CD4-positive, CD25-positive, alpha-beta regulatory T cell (primary cell): ENCODE measurements around the gene PTPRG. TPM values are rescaled to one million over a fixed set of nuclear protein-coding genes. Genes with fewer than 3 reads are reported as not detected.

Experiments
- ATAC-seq, 2 donors: fragments of 150-1000 bp; cut with Tn5 transposase; one replicate each; pipeline ENCODE4 v1.10.0; 2021; ENCODE audit warnings: low read depth in 2 of 2, moderate number of reproducible peaks in 2 of 2, moderate library complexity in 1 of 2
- DNase-seq, 3 donors: peaks; one replicate each; pipeline versions ENCODE4 v3.0.0 to v3.0.0-alpha.2; 2012 to 2022; ENCODE audit warnings: mixed read lengths in 1 of 3
- H3K27ac ChIP-seq: one replicate; pipeline ENCODE4 v1.7.0; 2013; ENCODE audit warnings: mild to moderate bottlenecking, low read length; ENCODE audit not compliant: insufficient read depth, poor library complexity, severe bottlenecking
- H3K27me3 ChIP-seq: one replicate; pipeline ENCODE4 v1.7.0; 2013; ENCODE audit warnings: low read length; ENCODE audit not compliant: control insufficient read depth, insufficient read depth
- H3K36me3 ChIP-seq: one replicate; pipeline ENCODE4 v1.7.0; 2013; ENCODE audit warnings: mild to moderate bottlenecking, low read length, moderate library complexity; ENCODE audit not compliant: control insufficient read depth, insufficient read depth
- H3K4me1 ChIP-seq: 2 replicates; pipeline ENCODE4 v1.7.0; 2013; ENCODE audit warnings: mild to moderate bottlenecking, low read length; ENCODE audit not compliant: insufficient read depth, control insufficient read depth, poor library complexity, severe bottlenecking
- H3K4me3 ChIP-seq: one replicate; pipeline ENCODE4 v1.7.0; 2013; ENCODE audit warnings: low read depth, mild to moderate bottlenecking, low read length, moderate library complexity
- H3K9me3 ChIP-seq, 2 experiments: 1 replicate in 1 of 2; 2 replicates in 1 of 2; pipeline ENCODE4 v1.7.0; 2013; ENCODE audit warnings: low read length in 2 of 2, mild to moderate bottlenecking in 1 of 2, moderate library complexity in 1 of 2; ENCODE audit not compliant: control insufficient read depth in 2 of 2
- H3K27ac Mint-ChIP-seq, 3 donors: one replicate each; pipeline ENCODE4 v1.8.0; 2020 to 2022; ENCODE audit warnings: mild to moderate bottlenecking in 3 of 3, mixed read lengths in 3 of 3, moderate library complexity in 2 of 3
- H3K27me3 Mint-ChIP-seq: one replicate; pipeline ENCODE4 v1.8.0; 2022; ENCODE audit warnings: mild to moderate bottlenecking, mixed read lengths
- H3K36me3 Mint-ChIP-seq: one replicate; pipeline ENCODE4 v1.8.0; 2020; ENCODE audit warnings: mixed read lengths
- H3K4me1 Mint-ChIP-seq, 4 donors: one replicate each; pipeline ENCODE4 v1.8.0; 2020 to 2022; ENCODE audit warnings: mixed read lengths in 4 of 4, mild to moderate bottlenecking in 1 of 4
- H3K4me3 Mint-ChIP-seq, 4 donors: one replicate each; pipeline ENCODE4 v1.8.0; 2020 to 2022; ENCODE audit warnings: mild to moderate bottlenecking in 4 of 4, mixed read lengths in 4 of 4, moderate library complexity in 3 of 4
- H3K9me3 Mint-ChIP-seq, 7 donors: one replicate each; pipeline ENCODE4 v1.8.0; 2020 to 2022; ENCODE audit warnings: mixed read lengths in 7 of 7, mild to moderate bottlenecking in 3 of 7, moderate library complexity in 2 of 7
- polyA plus RNA-seq, 4 donors: library from polyadenylated mRNA; unstranded; fragments of 300-500 nt; fragmentation: Illumina TruSeq; gene quantifications; one replicate each; pipeline ENCODE4 v1.2.3, GENCODE V29; 2021
- total RNA-seq: library from RNA; stranded (reverse); gene quantifications from one replicate; pipeline ENCODE4 v1.2.3, GENCODE V29; 2022

Gene PTPRG
- total and polyA plus RNA-seq, 5 donors from 2014 or later, result not detected

DNA sequence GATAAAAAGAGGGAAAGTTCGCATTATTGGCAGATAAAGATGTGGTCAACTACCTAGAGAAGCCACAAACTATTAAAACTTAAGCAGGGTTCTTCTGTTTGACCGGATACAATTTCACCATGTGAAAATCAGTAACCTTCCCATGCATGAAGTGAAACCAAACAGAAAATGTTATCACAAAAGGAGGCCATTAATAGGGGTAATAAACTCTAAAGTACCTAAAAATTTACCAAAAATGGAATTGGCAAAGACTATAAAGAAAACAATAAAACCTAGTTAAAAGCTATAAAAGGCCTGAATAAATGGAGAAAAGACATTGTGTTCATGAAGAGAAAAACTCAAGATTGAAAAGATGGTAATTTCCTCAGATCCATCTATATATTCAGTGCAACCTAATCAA is 728.6 kb downstream of the PTPRG start:
- DNase-seq, result no peak
- Histone ChIP-seq H3K9me3 (no peaks in the 10 kb centered on the region), H3K36me3 (no peaks in the 10 kb centered on the region), H3K4me3 (no peak overlapping the region), H3K27me3 (no peaks in the 10 kb centered on the region), H3K4me1 (no peaks in the 10 kb centered on the region), H3K27ac (no peak overlapping the region)
- no peak for ATAC-seq
- Mint-ChIP-seq H3K36me3 (no peaks in the 10 kb centered on the region), H3K9me3 (peaks cover 0 to 2% (median 0%) of the 10 kb centered on the region in 7 donors), H3K27me3 (no peaks in the 10 kb centered on the region), H3K4me3 (no peak overlapping the region), H3K27ac (no peak overlapping the region), H3K4me1 (no peaks in the 10 kb centered on the region)

GRCh38 chr3:62293051-62293780 is 731.8 kb downstream of the PTPRG start:
- H3K27me3 Mint-ChIP-seq, result no peaks in the 10 kb centered on the region
- H3K4me1 Mint-ChIP-seq, result no peaks in the 10 kb centered on the region
- Histone ChIP-seq H3K9me3 (no peaks in the 10 kb centered on the region), H3K36me3 (no peaks in the 10 kb centered on the region), H3K27me3 (no peaks in the 10 kb centered on the region), H3K27ac (no peak overlapping the region), H3K4me1 (no peaks in the 10 kb centered on the region), H3K4me3 (no peak overlapping the region)
- no peak for DNase-seq
- no peak overlapping the region for H3K4me3 Mint-ChIP-seq
- H3K9me3 Mint-ChIP-seq, result peaks cover 0 to 4% (median 0%) of the 10 kb centered on the region in 7 donors
- no peak overlapping the region for H3K27ac Mint-ChIP-seq
- no peaks in the 10 kb centered on the region for H3K36me3 Mint-ChIP-seq
- ATAC-seq, result no peak

GRCh38 chr3:62295571-62295970 is 734.2 kb downstream of the PTPRG start:
- H3K9me3 ChIP-seq, result no peaks in the 10 kb centered on the region
- no peaks in the 10 kb centered on the region for H3K36me3 ChIP-seq
- ATAC-seq (no peak), DNase-seq (no peak)
- Mint-ChIP-seq H3K27me3 (no peaks in the 10 kb centered on the region), H3K4me3 (no peak overlapping the region), H3K4me1 (no peaks in the 10 kb centered on the region), H3K27ac (no peak overlapping the region), H3K9me3 (peaks cover 0 to 4% (median 0%) of the 10 kb centered on the region in 7 donors), H3K36me3 (no peaks in the 10 kb centered on the region)
- H3K27me3 ChIP-seq, result no peaks in the 10 kb centered on the region
- H3K4me1 ChIP-seq, result no peaks in the 10 kb centered on the region
- H3K4me3 ChIP-seq, result no peak overlapping the region
- no peak overlapping the region for H3K27ac ChIP-seq

DNA sequence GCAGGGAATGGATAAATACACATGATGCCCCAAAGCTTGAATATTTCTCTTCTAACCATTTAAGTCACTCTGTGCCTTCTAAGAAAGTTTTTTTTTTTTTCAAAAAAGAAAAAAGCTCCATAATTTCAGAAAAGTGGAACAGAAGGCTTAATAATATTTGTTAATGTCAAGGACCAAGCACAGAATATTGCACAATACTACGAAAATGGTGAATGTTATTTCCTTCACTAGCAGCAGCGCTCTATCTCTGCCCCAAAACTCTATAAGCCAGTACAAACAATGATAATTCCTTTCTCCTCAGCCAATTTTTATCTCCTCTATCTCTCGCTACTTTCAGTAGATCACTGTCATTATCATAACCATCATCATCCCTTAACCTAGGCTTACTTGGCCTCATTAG is 739.2 kb downstream of the PTPRG start:
- Mint-ChIP-seq H3K36me3 (no peaks in the 10 kb centered on the region), H3K4me3 (no peak overlapping the region), H3K9me3 (peaks cover 4 to 18% (median 6%) of the 10 kb centered on the region in 7 donors), H3K27me3 (no peaks in the 10 kb centered on the region), H3K4me1 (no peaks in the 10 kb centered on the region), H3K27ac (no peak overlapping the region)
- no peak for DNase-seq
- Histone ChIP-seq H3K27me3 (no peaks in the 10 kb centered on the region), H3K4me3 (no peak overlapping the region), H3K36me3 (no peaks in the 10 kb centered on the region), H3K27ac (no peak overlapping the region), H3K4me1 (no peaks in the 10 kb centered on the region), H3K9me3 (peaks cover 0 to 5% of the 10 kb centered on the region in 2 experiments)
- ATAC-seq, result no peak

GRCh38 chr3:62312201-62312600 is 750.8 kb downstream of the PTPRG start:
- ATAC-seq, result no peak
- H3K9me3 Mint-ChIP-seq, result peaks cover 0 to 9% (median 5%) of the 10 kb centered on the region in 7 donors
- H3K36me3 Mint-ChIP-seq, result no peaks in the 10 kb centered on the region

GRCh38 chr3:62316525-62316924 is 755.2 kb downstream of the PTPRG start:
- peaks cover 5% of the 10 kb centered on the region for H3K27me3 Mint-ChIP-seq
- DNase-seq (no peak), ATAC-seq (no peak)
- no peaks in the 10 kb centered on the region for H3K36me3 Mint-ChIP-seq
- Histone ChIP-seq H3K36me3 (no peaks in the 10 kb centered on the region), H3K27me3 (peaks cover 4% of the 10 kb centered on the region), H3K4me1 (no peaks in the 10 kb centered on the region), H3K9me3 (no peaks in the 10 kb centered on the region), H3K4me3 (no peak overlapping the region), H3K27ac (no peak overlapping the region)
- peaks cover 0 to 15% (median 10%) of the 10 kb centered on the region in 4 donors for H3K4me1 Mint-ChIP-seq
- no peak overlapping the region for H3K4me3 Mint-ChIP-seq
- H3K9me3 Mint-ChIP-seq, result peaks cover 3 to 19% (median 5%) of the 10 kb centered on the region in 7 donors
- H3K27ac Mint-ChIP-seq, result no peak overlapping the region

More at GRCh38 chr3:62312201-62312600, 750.8 kb downstream of the PTPRG start:
- no peaks in the 10 kb centered on the region for H3K4me1 ChIP-seq
- H3K4me3 ChIP-seq, result no peak overlapping the region
- H3K27me3 ChIP-seq, result peaks cover under 1% of the 10 kb centered on the region
- Mint-ChIP-seq H3K4me3 (no peak overlapping the region), H3K27ac (no peak overlapping the region), H3K4me1 (no peaks in the 10 kb centered on the region), H3K27me3 (no peaks in the 10 kb centered on the region)
- H3K36me3 ChIP-seq, result no peaks in the 10 kb centered on the region
- H3K27ac ChIP-seq, result no peak overlapping the region
- no peak for DNase-seq
- no peaks in the 10 kb centered on the region for H3K9me3 ChIP-seq

DNA sequence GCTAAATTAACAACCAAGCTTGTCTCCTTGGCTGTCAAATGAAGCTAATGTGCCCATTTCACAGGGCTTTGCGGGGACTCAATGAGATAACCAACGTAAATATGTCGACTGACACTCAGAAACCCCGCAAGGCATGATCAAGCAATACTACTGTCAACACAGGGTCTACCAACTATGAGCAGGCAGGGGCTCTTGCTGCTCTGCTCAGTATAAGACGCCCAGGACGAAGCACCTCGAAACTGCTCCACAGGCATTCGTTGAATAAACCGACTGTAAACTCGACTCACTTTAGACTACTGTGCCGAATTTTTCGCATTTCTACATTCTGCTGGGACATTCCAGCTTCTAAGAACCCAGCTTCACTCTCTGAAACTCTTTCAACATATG is 757.0 kb downstream of the PTPRG start:
- Histone ChIP-seq H3K27me3 (peaks cover 4% of the 10 kb centered on the region), H3K27ac (peak overlapping the region; percentile 53), H3K4me3 (peak overlapping the region; percentile 65), H3K36me3 (no peaks in the 10 kb centered on the region), H3K4me1 (no peaks in the 10 kb centered on the region), H3K9me3 (no peaks in the 10 kb centered on the region)
- peaks cover 3 to 19% (median 5%) of the 10 kb centered on the region in 7 donors for H3K9me3 Mint-ChIP-seq
- peaks cover 5% of the 10 kb centered on the region for H3K27me3 Mint-ChIP-seq
- no peaks in the 10 kb centered on the region for H3K36me3 Mint-ChIP-seq
- no peak for DNase-seq
- peak overlapping the region in 1 of 3 donors; percentile 95 for H3K27ac Mint-ChIP-seq
- peaks cover 0 to 15% (median 10%) of the 10 kb centered on the region in 4 donors for H3K4me1 Mint-ChIP-seq
- no peak for ATAC-seq
- H3K4me3 Mint-ChIP-seq, result peak overlapping the region; percentile 84 to 91 (median 88)
